Adipocyte (in vitro differentiated cells): Measurements from ENCODE around the gene NRP1.

ENCODE experiments used
- DNase-seq: peaks from one replicate; pipeline ENCODE4 v3.0.0-alpha.2; 2015; ENCODE audit warnings: low read depth
- H3K27me3 ChIP-seq: replicated peaks from 2 replicates; pipeline ENCODE4 v1.7.0; 2013; ENCODE audit warnings: mild to moderate bottlenecking, low read length, moderate library complexity; ENCODE audit not compliant: control insufficient read depth, insufficient read depth
- H3K36me3 ChIP-seq: 2 replicates; pipeline ENCODE4 v1.7.0; 2013; ENCODE audit warnings: low read length, mild to moderate bottlenecking, moderate library complexity; ENCODE audit not compliant: control insufficient read depth, insufficient read depth, severe bottlenecking
- H3K4me1 ChIP-seq: 2 replicates; pipeline ENCODE4 v1.7.0; 2013; ENCODE audit warnings: mild to moderate bottlenecking, low read length, moderate library complexity; ENCODE audit not compliant: control insufficient read depth, insufficient read depth
- H3K4me3 ChIP-seq: 2 replicates; pipeline ENCODE4 v1.7.0; 2013; ENCODE audit warnings: mild to moderate bottlenecking, low read length, moderate library complexity
- H3K9ac ChIP-seq: 2 replicates; pipeline ENCODE4 v1.7.0; 2013; ENCODE audit warnings: mild to moderate bottlenecking, low read length, moderate library complexity
- H3K9me3 ChIP-seq: 2 replicates; pipeline ENCODE4 v1.7.0; 2013; ENCODE audit warnings: mild to moderate bottlenecking, low read length, moderate library complexity; ENCODE audit not compliant: control insufficient read depth

The NRP1 gene

DNA sequence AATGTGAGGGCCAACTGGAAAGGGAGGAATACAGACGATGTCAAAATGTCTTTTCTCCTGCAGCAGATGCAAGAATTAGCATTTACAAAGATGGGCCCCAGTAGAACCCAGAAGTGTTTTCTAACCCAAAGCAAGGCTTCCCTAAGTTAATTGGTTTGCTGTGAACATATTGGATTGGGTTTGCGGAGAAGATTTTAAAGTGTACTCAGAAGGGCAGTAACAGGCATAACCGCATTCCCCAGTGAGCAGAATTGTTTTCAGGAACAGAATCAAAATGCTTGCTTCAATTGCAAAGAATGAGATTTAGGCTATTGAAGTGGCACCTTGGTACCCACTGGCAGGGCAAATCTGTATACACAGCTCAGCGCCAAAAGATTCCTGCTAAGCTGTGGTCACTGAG, 78.0 kb downstream of the NRP1 start:
- Histone ChIP-seq H3K36me3 (peaks cover 98% of the 10 kb centered on the region), H3K9ac (no peak overlapping the region), H3K4me1 (peaks cover 30% of the 10 kb centered on the region), H3K4me3 (no peak overlapping the region), H3K27me3 (no peaks in the 10 kb centered on the region), H3K9me3 (no peaks in the 10 kb centered on the region)
- no peak for DNase-seq

DNA sequence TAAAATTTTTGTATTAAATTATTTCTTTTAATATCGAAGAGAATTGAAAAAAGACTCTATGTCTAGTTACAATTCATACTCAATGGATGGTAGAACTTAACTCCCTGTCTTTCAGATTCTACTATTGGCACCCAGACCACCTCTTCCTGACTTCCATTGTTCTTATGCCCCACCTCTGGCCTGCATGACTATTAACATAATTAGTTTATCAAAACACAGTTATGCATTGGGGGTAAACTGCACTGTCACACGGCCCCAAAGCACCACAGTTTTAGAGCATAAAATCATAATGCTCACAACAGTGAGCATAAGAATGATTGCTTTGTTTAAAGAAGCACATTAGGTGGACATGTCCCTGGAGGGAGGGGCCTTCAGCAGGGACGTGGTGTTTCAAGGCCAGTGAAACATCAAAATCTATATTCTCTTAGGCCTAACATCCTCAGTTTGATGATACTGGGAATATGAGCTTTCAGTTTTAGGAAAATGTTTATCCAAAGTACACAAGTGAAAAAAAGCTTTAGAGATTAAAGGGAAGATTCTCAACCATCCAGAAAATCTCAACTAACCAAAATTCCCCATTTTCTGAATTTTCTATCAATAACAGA, 79.8 kb downstream of the NRP1 start:
- Histone ChIP-seq H3K27me3 (no peaks in the 10 kb centered on the region), H3K9me3 (no peaks in the 10 kb centered on the region), H3K4me3 (no peak overlapping the region), H3K36me3 (peaks cover 98% of the 10 kb centered on the region), H3K4me1 (peaks cover 34% of the 10 kb centered on the region), H3K9ac (no peak overlapping the region)
- DNase-seq, result no peak

DNA sequence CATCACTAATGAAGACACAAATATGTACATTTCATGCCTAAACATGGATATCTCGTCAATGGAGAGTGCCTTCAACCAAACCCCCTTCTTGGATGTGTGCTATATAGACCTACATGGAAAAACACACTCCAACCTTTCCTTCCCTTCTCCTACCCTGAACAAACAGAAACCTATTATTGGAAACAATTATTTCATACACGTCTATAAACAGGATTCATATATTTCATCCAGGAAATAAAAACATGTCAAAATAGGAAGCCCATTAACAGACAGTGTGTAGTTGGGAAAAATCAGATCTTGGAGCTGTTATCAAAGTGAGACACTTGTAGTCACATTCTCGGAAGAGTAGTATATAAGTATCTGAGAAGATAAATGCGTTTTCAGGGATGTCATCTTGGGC, 81.1 kb downstream of the NRP1 start:
- H3K27me3 ChIP-seq, result no peaks in the 10 kb centered on the region
- DNase-seq, result no peak
- H3K4me3 ChIP-seq, result no peak overlapping the region
- peaks cover 34% of the 10 kb centered on the region for H3K4me1 ChIP-seq
- peaks cover 95% of the 10 kb centered on the region for H3K36me3 ChIP-seq
- peak overlapping the region; percentile 55 for H3K9ac ChIP-seq
- H3K9me3 ChIP-seq, result no peaks in the 10 kb centered on the region

DNA sequence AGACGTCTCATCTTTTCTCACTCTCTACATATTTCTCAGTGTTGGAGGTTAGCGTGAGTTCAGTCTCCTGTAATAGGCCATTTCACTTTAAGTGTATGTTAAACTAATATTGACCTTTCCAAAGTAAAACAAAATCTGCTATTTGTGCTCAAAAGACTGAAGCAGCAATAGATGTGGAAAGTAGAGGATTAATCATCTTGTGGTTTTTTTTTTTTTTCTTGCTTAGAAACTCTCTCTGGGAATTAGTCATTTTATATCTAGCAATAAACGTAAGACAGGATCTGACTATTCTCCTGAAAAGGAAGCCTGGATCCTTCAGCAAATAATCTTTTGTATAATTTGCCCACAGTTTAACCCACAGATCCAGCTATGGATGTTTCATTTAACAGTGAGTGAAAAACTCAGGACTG, 81.7 kb downstream of the NRP1 start:
- Histone ChIP-seq H3K4me1 (peaks cover 37% of the 10 kb centered on the region), H3K36me3 (peaks cover 95% of the 10 kb centered on the region), H3K9ac (peak overlapping the region; percentile 55), H3K4me3 (no peak overlapping the region), H3K9me3 (no peaks in the 10 kb centered on the region), H3K27me3 (no peaks in the 10 kb centered on the region)
- DNase-seq, result peak; percentile 67

DNA sequence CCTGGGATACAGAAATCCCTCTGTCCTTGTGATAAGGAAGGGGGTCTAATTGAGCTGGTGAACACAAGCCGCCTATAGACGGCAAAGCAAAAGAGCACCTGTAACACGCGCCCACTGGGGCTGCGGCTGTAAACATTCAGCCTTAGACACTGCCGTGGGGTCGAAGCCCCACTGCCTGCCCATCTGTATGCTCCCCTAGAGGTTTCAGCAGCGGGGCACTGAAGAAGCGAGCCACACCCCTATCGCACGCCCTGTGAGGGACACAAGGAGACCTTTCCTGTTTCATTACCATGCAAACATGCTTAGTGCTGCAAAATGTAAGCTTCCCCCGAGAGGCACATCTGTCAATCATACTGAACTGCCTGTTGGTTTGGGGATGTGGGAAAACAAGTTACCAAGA, 82.1 kb downstream of the NRP1 start:
- peaks cover 95% of the 10 kb centered on the region for H3K36me3 ChIP-seq
- H3K27me3 ChIP-seq, result no peaks in the 10 kb centered on the region
- H3K4me1 ChIP-seq, result peaks cover 37% of the 10 kb centered on the region
- no peaks in the 10 kb centered on the region for H3K9me3 ChIP-seq
- DNase-seq, result no peak
- peak overlapping the region; percentile 43 for H3K9ac ChIP-seq
- no peak overlapping the region for H3K4me3 ChIP-seq

DNA sequence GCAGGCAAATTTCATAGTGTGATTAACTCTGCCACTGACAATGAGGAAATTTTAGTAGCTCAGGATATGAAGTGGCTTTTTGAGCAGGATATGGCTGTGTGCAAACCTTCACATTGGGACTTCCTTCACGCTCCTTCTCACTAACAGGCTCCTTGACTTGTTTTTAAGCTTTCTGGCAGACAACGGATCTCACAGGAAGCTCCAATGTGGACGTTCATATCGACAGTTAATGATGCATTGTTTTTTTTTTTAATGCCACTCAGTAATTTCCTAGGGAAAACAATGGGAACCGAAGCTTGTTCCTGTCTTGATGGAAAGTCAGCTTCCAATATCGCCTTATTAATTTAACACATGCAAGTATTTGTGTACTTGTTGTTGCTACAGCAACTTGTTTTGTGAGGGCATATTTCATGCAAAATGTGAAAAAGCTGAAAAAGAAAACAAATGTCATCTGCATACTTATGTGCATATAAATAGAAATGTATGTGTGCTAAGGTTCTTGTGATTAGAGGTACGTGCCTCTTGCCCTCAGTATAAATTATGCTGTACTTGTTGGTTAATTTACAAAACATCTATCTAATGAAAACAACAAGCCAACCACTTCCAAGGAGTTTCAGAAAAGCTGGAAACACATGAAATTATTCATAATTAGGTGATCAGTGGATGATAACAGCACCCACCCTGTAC, 84.7 kb downstream of the NRP1 start:
- H3K9ac ChIP-seq, result no peak overlapping the region
- peaks cover 38% of the 10 kb centered on the region for H3K4me1 ChIP-seq
- H3K36me3 ChIP-seq, result peaks cover 95% of the 10 kb centered on the region
- H3K9me3 ChIP-seq, result no peaks in the 10 kb centered on the region
- no peaks in the 10 kb centered on the region for H3K27me3 ChIP-seq
- no peak for DNase-seq
- no peak overlapping the region for H3K4me3 ChIP-seq

DNA sequence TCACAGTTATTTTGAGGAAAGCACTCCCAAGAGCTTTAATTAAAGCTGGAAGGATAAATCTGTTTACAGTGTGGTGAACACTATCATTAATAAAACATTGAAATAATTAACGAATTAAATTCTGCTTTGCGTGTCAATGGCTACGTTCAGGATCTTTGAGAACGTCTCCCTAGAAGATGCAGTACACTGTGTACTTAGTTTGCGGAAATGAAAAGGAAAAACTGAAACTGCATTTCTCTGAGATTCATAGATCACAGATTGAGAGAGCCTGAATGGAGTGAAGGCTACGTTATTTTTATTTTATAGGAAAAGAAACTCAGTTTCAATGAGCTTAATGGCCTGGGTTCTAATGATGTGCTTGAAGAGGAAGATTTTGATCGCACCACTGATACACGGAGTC, 85.3 kb downstream of the NRP1 start:
- Histone ChIP-seq H3K27me3 (no peaks in the 10 kb centered on the region), H3K4me1 (peaks cover 41% of the 10 kb centered on the region), H3K9ac (peak overlapping the region; percentile 1), H3K4me3 (no peak overlapping the region), H3K9me3 (no peaks in the 10 kb centered on the region), H3K36me3 (peaks cover 94% of the 10 kb centered on the region)
- no peak for DNase-seq

DNA sequence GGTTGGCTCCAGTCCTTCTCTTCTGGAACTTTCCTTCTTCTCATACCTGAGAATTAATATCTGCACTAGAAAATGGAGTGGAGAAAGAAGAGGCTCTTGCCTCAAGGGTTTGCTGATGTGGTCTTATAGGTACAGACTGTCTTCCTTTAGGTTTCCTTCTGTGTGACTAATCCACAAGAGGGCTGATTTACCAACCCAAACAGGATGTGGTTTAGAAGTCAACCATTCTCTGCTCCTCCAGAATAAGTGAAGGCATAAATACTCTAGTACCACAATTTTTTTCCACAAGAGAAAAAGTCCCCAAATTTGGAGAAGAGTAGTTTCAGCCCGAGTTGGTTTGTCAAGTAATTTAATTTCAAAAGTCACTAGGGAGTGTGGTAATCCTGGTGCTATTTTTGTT, 85.8 kb downstream of the NRP1 start:
- DNase-seq, result peak; percentile 62
- Histone ChIP-seq H3K4me3 (no peak overlapping the region), H3K36me3 (peaks cover 92% of the 10 kb centered on the region), H3K9me3 (no peaks in the 10 kb centered on the region), H3K4me1 (peaks cover 43% of the 10 kb centered on the region), H3K27me3 (no peaks in the 10 kb centered on the region), H3K9ac (no peak overlapping the region)

DNA sequence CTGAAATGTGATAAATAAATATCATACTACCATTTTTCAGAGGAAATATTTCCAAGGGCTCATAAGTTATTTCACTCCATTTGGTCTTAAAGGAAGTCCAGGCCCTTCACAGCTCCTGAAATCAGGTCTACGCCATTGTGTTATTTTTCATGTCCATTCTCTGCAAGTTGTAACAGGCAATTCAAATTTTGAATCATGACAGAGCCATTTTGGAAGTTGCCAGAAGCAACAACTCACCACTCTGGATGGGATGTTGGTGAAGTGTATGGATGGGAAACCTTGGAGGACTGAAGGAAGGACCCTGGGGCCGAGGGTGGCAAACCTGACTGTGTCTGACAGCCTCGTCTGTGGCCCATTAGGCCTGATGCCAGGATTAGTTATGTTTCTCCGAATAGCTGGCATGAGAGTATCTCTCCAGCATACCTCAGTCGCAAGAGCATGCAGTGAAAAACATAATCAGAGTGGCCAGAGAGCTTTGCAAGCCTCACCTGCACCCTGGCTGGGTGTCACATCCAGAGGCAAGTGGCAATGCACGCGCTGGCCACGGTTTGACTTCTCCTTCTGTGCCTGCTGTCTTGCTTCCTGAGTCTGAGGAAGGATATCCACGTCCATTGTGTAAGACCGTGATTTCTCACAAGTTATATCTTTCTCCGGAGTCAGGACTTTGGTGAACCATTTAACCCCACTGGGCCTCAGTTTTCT, 87.1 kb downstream of the NRP1 start:
- peaks cover 91% of the 10 kb centered on the region for H3K36me3 ChIP-seq
- H3K4me3 ChIP-seq, result no peak overlapping the region
- H3K27me3 ChIP-seq, result no peaks in the 10 kb centered on the region
- no peak for DNase-seq
- no peaks in the 10 kb centered on the region for H3K9me3 ChIP-seq
- peaks cover 31% of the 10 kb centered on the region for H3K4me1 ChIP-seq
- H3K9ac ChIP-seq, result no peak overlapping the region

DNA sequence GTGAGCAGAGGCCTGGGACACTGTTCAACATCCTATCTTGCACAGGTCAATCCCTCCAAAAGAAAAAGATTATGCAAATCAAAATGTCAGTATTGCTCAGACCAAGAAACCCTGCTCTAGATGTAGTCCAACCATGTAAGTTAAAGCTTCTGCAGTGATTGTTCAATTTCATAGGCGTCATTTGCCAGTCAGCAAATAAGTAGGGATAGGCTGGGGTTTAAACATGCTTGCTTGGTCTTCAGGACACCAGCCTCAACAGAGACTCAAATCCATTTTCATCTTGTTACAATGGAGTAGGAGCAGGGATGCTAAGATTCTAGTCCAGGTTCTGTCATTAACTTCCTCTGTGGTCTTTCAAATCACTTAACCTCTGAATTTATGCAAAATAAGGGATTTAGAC, 89.1 kb downstream of the NRP1 start:
- peaks cover 44% of the 10 kb centered on the region for H3K4me1 ChIP-seq
- H3K9me3 ChIP-seq, result no peaks in the 10 kb centered on the region
- peaks cover 71% of the 10 kb centered on the region for H3K36me3 ChIP-seq
- no peaks in the 10 kb centered on the region for H3K27me3 ChIP-seq
- no peak overlapping the region for H3K4me3 ChIP-seq
- no peak for DNase-seq
- no peak overlapping the region for H3K9ac ChIP-seq

DNA sequence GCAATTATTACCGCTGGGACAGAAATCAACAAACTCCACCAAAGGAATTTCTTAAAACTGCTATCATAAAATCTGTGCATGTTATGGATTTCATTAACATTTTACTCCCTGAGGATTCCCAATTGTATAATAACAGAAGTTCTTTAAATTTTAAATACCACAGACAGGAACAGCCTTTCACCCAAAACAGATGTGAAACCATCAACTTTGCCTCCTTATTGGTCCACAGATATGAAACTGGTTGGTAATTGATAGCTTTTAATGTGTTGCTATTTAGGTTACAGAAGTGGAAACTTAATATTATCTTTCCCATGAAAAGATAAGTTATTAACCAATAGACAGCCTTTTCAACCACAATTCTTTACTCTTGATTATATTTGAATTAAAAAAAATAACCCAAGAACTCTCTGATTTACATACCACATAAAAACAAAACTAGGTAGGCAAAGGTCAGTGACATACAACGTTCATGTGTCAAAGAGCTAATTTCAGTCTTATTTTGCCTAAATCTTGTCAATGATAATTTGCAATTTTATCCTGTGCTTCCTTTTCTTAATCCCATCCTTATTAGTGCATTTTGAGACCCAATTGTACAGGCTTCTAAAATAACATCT, 90.0 kb downstream of the NRP1 start:
- H3K36me3 ChIP-seq, result peaks cover 69% of the 10 kb centered on the region
- peak; percentile 21 for DNase-seq
- H3K27me3 ChIP-seq, result no peaks in the 10 kb centered on the region
- H3K4me1 ChIP-seq, result peaks cover 40% of the 10 kb centered on the region
- no peaks in the 10 kb centered on the region for H3K9me3 ChIP-seq
- no peak overlapping the region for H3K9ac ChIP-seq
- H3K4me3 ChIP-seq, result no peak overlapping the region
